IPS DF 19.7 (cell line): ENCODE measurements around the gene FAM83F.

Experiments used
- DNase-seq: peaks from one replicate; pipeline ENCODE4 v3.0.0-alpha.2; 2013; ENCODE audit warnings: low read depth, low spot score

FAM83F gene

GRCh38 chr22:39994041-39994565, 651 bp upstream of the FAM83F start:
- DNase-seq, result no peak

- no peak for DNase-seq
Observed at GRCh38 chr22:39995393-39996252, 869 bp downstream of the FAM83F start.

DNA sequence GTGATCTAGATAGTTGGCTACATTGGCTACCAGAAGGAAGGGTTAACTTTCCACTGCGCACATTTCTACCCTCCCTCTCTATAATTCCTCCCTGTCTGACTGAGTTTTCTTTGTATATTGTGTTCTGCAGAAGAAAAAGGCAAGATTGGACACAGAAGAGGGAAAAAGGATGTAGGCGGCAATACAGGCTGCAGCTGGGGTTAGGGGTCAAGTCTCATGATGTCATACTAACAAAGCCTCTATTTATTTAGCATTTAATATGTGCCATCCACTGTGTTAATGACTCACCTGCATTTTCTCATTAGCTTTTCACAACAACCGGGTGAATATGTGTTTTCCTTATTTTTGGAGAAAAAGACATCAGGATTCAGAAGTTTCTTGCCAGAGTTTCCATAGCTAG, 2.0 kb downstream of the FAM83F start:
- DNase-seq, result no peak

DNA sequence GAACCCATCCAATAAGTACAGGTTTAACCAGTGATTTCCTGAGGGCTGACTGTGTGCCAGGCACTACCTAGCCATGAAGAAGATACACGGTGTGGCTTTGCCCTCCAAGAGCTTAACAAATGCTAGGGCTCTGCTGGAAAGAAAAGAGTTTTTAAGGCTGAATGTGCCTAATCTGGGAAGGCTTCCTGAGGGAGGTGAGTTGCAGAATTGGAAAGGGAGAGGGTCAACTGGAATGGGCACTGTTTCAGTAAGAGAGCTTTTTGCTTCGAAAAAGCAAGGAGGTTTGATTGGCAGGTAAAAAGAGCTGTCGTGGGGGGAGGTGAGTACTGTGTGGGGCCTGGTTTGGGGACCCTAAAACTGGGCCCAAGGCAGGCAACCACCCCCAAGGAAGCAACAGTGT, 2.7 kb downstream of the FAM83F start:
- DNase-seq, result no peak

GRCh38 chr22:39997939-39998726, 3.4 kb downstream of the FAM83F start:
- peak; percentile 57 for DNase-seq

GRCh38 chr22:39999144-39999757, 4.5 kb downstream of the FAM83F start:
- no peak for DNase-seq

GRCh38 chr22:40000171-40000570, 5.4 kb downstream of the FAM83F start:
- no peak for DNase-seq

GRCh38 chr22:40001106-40001505, 6.4 kb downstream of the FAM83F start:
- no peak for DNase-seq

- no peak for DNase-seq
Observed at GRCh38 chr22:40001800-40002577, 7.2 kb downstream of the FAM83F start.

- DNase-seq, result no peak
Observed at GRCh38 chr22:40002935-40003715, 8.4 kb downstream of the FAM83F start.

- no peak for DNase-seq
Observed at GRCh38 chr22:40004836-40005235, 10.1 kb downstream of the FAM83F start.

- DNase-seq, result no peak
Observed at GRCh38 chr22:40006641-40007040, 11.9 kb downstream of the FAM83F start.

DNA sequence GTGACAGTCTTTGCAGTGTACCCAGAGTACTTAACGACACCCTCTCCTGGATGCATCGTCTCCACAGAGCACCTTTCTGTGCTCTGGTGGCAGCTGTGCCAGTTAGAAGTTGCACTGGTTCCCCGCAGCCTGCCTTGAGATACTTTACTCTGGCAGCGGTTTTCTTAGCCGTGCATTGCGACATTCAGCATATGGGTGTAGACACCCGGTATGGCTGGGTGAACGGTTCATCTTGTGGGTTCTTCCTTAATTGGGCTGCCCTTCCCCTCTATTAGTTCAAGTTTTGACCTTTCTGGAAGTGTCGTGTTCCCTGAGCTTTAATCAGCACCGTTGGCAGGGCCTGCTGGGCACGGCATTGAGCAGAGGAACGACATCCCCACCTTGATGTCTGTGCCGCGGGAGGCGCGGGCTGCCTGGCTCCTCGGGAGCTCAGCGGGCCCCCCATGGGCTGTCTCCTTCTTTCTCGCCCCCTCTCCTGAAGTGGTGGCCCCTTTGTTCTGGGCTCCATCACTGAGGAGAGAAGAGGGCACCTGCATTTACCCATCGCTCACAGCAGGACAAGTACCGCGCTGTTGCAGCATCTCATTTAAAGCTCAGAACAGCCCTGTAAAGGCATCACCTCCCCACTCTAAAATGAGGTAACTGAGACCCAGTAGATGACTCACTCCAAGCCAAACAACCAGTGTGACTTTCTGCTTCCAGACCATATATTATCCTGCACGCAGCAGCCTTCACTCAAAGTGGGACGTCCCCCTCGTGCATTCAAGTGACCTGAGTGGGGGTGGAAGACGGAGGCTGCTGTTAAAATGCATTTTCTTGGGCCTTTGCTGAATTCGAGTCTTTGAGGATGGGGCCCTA, 13.3 kb downstream of the FAM83F start:
- no peak for DNase-seq

- no peak for DNase-seq
Observed at GRCh38 chr22:40008726-40009291, 14.1 kb downstream of the FAM83F start.

GRCh38 chr22:40009292-40009774, 14.6 kb downstream of the FAM83F start:
- peak; percentile 56 for DNase-seq

DNA sequence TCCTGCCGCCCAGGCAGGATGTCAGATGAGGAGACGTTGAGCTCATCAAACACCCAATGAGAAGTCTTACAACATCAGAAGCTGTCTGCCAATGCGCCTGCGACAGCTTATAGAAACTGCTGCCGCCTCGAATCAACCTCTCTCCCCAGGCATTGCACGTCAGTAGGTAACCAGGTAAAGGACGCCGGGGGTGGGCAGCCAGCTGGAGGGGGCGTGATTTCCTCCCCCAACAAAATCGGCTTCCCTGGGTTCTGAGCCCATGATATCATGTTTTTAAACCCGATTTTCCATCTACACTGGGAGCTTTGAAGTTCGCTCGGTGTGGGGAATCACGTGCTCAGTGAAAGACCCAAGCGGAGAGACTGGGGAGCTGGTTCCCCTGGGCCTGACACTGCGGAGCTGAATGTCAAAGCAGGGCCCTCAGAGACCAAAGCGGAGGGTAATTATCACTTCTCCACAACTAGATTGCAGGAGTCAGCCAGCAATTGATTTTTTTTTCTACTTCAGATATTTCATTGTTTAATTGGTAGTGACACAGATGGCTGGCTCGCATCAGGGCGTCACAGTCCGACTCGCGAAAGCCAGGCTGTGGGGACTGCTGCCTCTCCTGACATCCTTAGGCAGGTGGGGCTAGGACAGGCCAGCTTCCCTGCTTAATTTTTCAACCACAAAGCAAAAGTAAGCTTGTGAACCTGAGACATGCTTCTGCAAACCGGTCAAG, 15.4 kb downstream of the FAM83F start:
- DNase-seq, result no peak

- DNase-seq, result no peak
Observed at GRCh38 chr22:40010746-40011145, 16.0 kb downstream of the FAM83F start.

DNA sequence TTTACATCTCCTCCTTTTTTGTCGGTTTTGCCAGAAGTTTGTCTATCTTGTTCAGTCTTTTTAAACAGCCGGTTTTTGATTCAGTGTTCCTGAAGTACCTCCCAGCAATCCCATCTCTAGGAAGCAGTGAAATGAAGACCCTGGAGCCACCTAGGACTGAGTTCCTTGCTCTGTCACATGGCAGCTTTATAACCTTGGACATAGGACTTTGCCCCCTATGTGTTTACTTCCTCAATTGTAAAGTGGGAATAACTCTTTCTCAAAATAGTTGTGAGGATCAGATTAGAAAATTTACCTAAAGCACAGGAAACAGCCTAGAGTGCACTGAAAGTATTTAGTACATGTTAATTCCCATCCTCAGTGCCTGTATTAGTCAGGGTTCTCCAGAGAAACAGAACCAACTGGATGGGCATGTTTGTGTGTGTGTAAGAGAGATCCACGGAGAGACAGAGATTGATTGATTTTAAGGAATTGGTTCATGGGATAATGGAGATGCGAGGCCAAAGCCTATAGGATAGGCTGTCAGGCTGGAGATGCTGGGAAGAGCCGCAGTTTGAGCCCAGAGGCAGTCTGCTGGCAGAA, 20.0 kb downstream of the FAM83F start:
- DNase-seq, result no peak
